Mesendoderm (in vitro differentiated cells): ENCODE measurements around the gene AGAP1.

Source experiments
- DNase-seq: peaks from one replicate; pipeline ENCODE4 v3.0.0; 2013
- H2AK5ac ChIP-seq: 2 replicates; pipeline ENCODE4 v1.6.1; 2013; ENCODE audit warnings: low read length, inconsistent platforms
- H2BK120ac ChIP-seq: 2 replicates; pipeline ENCODE4 v1.6.1; 2013; ENCODE audit warnings: low read depth, mild to moderate bottlenecking, low read length, moderate library complexity, mixed read lengths
- H2BK15ac ChIP-seq: replicated peaks from 2 replicates; pipeline ENCODE4 v1.6.1; 2013; ENCODE audit warnings: low read depth, mild to moderate bottlenecking, moderate library complexity
- H2BK5ac ChIP-seq: 2 replicates; pipeline ENCODE4 v1.6.1; 2013; ENCODE audit warnings: low read length, inconsistent platforms
- H3K18ac ChIP-seq: 2 replicates; pipeline ENCODE4 v1.6.1; 2013; ENCODE audit warnings: mild to moderate bottlenecking, low read length, mixed read lengths
- H3K23ac ChIP-seq: one replicate; pipeline ENCODE4 v1.6.1; 2013; ENCODE audit warnings: low read length
- H3K27ac ChIP-seq: 2 replicates; pipeline ENCODE4 v1.5.1; 2013; ENCODE audit warnings: low read depth, mild to moderate bottlenecking, inconsistent platforms, low read length, moderate library complexity
- H3K27me3 ChIP-seq: 2 replicates; pipeline ENCODE4 v1.6.1; 2013; ENCODE audit warnings: low read length, control low read depth, mild to moderate bottlenecking, inconsistent platforms; ENCODE audit not compliant: insufficient read depth, poor library complexity
- H3K36me3 ChIP-seq: 2 replicates; pipeline ENCODE4 v1.6.1; 2013; ENCODE audit warnings: low read length, inconsistent platforms; ENCODE audit not compliant: control insufficient read depth, insufficient read depth
- H3K4ac ChIP-seq: one replicate; pipeline ENCODE4 v1.6.1; 2013; ENCODE audit warnings: low read depth, mild to moderate bottlenecking, low read length, moderate library complexity
- H3K4me1 ChIP-seq: 2 replicates; pipeline ENCODE4 v1.6.1; 2013; ENCODE audit warnings: low read depth, low read length, inconsistent platforms; ENCODE audit not compliant: control insufficient read depth
- H3K4me2 ChIP-seq: 2 replicates; pipeline ENCODE4 v1.6.1; 2013; ENCODE audit warnings: low read length
- H3K4me3 ChIP-seq: 2 replicates; pipeline ENCODE4 v1.5.1; 2013; ENCODE audit warnings: mild to moderate bottlenecking, low read length
- H3K56ac ChIP-seq: one replicate; pipeline ENCODE4 v1.6.1; 2013; ENCODE audit warnings: low read length
- H3K79me1 ChIP-seq: 2 replicates; pipeline ENCODE4 v1.6.1; 2013; ENCODE audit warnings: low read length, inconsistent platforms
- H3K79me2 ChIP-seq: 2 replicates; pipeline ENCODE4 v1.6.1; 2013; ENCODE audit warnings: mild to moderate bottlenecking, low read length; ENCODE audit not compliant: control insufficient read depth, insufficient read depth
- H3K9ac ChIP-seq: 2 replicates; pipeline ENCODE4 v1.6.1; 2013; ENCODE audit warnings: low read length, inconsistent platforms
- H4K5ac ChIP-seq: one replicate; pipeline ENCODE4 v1.6.1; 2013; ENCODE audit warnings: low read length
- H4K8ac ChIP-seq: one replicate; pipeline ENCODE4 v1.6.1; 2013; ENCODE audit warnings: low read depth, mild to moderate bottlenecking, control low read depth, low read length, moderate library complexity
- WGBS: extraction: QIAGEN DNeasy Blood & Tissue Kit; methylation state at CpG from one replicate; pipeline ENCODE4 v1.1.7; 2013; ENCODE audit warnings: low lambda C conversion rate, missing lambda C conversion rate; ENCODE audit not compliant: insufficient coverage; ENCODE audit errors: extremely low coverage; 5-methylcytosine and 5-hydroxymethylcytosine counted together

Gene AGAP1

GRCh38 chr2:236046715-236047114, 552.9 kb downstream of the AGAP1 start:
- Histone ChIP-seq H3K4me1 (no peaks in the 10 kb centered on the region), H4K8ac (no peak overlapping the region), H2BK5ac (no peak overlapping the region), H3K36me3 (no peaks in the 10 kb centered on the region), H4K5ac (no peak overlapping the region), H3K18ac (no peak overlapping the region), H3K9ac (no peak overlapping the region), H3K27ac (no peak overlapping the region), H2BK120ac (no peak overlapping the region), H2BK15ac (no peak overlapping the region), H3K23ac (no peak overlapping the region), H3K4me2 (no peak overlapping the region), H2AK5ac (no peak overlapping the region), H3K79me2 (no peaks in the 10 kb centered on the region), H3K4ac (no peak overlapping the region), H3K79me1 (no peaks in the 10 kb centered on the region), H3K56ac (no peak overlapping the region), H3K27me3 (no peaks in the 10 kb centered on the region), H3K4me3 (no peak overlapping the region)
- DNase-seq = no peak
- WGBS = no CpG with 5 or more reads among the region's 3 CpGs

- Histone ChIP-seq H2AK5ac (no peak overlapping the region), H3K27me3 (no peaks in the 10 kb centered on the region), H3K36me3 (no peaks in the 10 kb centered on the region), H3K4me3 (no peak overlapping the region), H3K23ac (no peak overlapping the region), H3K4me2 (no peak overlapping the region), H4K8ac (no peak overlapping the region), H3K27ac (no peak overlapping the region), H3K9ac (no peak overlapping the region), H2BK15ac (no peak overlapping the region), H2BK120ac (no peak overlapping the region), H2BK5ac (no peak overlapping the region), H3K56ac (no peak overlapping the region), H3K79me2 (no peaks in the 10 kb centered on the region), H4K5ac (no peak overlapping the region), H3K18ac (no peak overlapping the region), H3K4ac (no peak overlapping the region), H3K79me1 (no peaks in the 10 kb centered on the region), H3K4me1 (no peaks in the 10 kb centered on the region)
- no CpG with 5 or more reads among the region's 10 CpGs for WGBS
- DNase-seq = no peak
Measured at GRCh38 chr2:236047176-236047575, 553.3 kb downstream of the AGAP1 start.

GRCh38 chr2:236047886-236048540, 554.2 kb downstream of the AGAP1 start:
- Histone ChIP-seq H3K79me1 (no peaks in the 10 kb centered on the region), H2BK5ac (no peak overlapping the region), H3K4ac (no peak overlapping the region), H3K9ac (no peak overlapping the region), H3K56ac (no peak overlapping the region), H2BK120ac (no peak overlapping the region), H2BK15ac (no peak overlapping the region), H3K27ac (no peak overlapping the region), H3K23ac (no peak overlapping the region), H3K18ac (no peak overlapping the region), H3K4me1 (no peaks in the 10 kb centered on the region), H3K36me3 (no peaks in the 10 kb centered on the region), H4K5ac (no peak overlapping the region), H4K8ac (no peak overlapping the region), H3K79me2 (no peaks in the 10 kb centered on the region), H3K4me3 (no peak overlapping the region), H3K4me2 (no peak overlapping the region), H2AK5ac (no peak overlapping the region), H3K27me3 (no peaks in the 10 kb centered on the region)
- no peak for DNase-seq
- WGBS = no CpG with 5 or more reads among the region's 10 CpGs

GRCh38 chr2:236049981-236050380, 556.1 kb downstream of the AGAP1 start:
- Histone ChIP-seq H3K4me1 (peaks cover 8% of the 10 kb centered on the region), H3K56ac (no peak overlapping the region), H3K4me2 (no peak overlapping the region), H3K23ac (no peak overlapping the region), H3K27ac (no peak overlapping the region), H4K5ac (no peak overlapping the region), H3K79me2 (no peaks in the 10 kb centered on the region), H3K4me3 (no peak overlapping the region), H3K27me3 (no peaks in the 10 kb centered on the region), H3K79me1 (no peaks in the 10 kb centered on the region), H3K4ac (no peak overlapping the region), H3K18ac (no peak overlapping the region), H2BK15ac (no peak overlapping the region), H3K9ac (no peak overlapping the region), H2BK5ac (no peak overlapping the region), H2AK5ac (no peak overlapping the region), H2BK120ac (no peak overlapping the region), H4K8ac (no peak overlapping the region), H3K36me3 (no peaks in the 10 kb centered on the region)
- WGBS = no CpG with 5 or more reads among the region's 8 CpGs
- no peak for DNase-seq

- H2BK5ac ChIP-seq = no peak overlapping the region
- no peak overlapping the region for H4K8ac ChIP-seq
- H2BK120ac ChIP-seq = no peak overlapping the region
- peaks cover 8% of the 10 kb centered on the region for H3K4me1 ChIP-seq
- no peak overlapping the region for H4K5ac ChIP-seq
- no peak overlapping the region for H3K23ac ChIP-seq
- no peak overlapping the region for H3K9ac ChIP-seq
- no peak overlapping the region for H3K27ac ChIP-seq
- H2BK15ac ChIP-seq = no peak overlapping the region
- DNase-seq = no peak
- H3K79me2 ChIP-seq = no peaks in the 10 kb centered on the region
- H3K4me2 ChIP-seq = no peak overlapping the region
- H2AK5ac ChIP-seq = no peak overlapping the region
- no peak overlapping the region for H3K56ac ChIP-seq
- no peaks in the 10 kb centered on the region for H3K27me3 ChIP-seq
- no peaks in the 10 kb centered on the region for H3K36me3 ChIP-seq
- no peak overlapping the region for H3K18ac ChIP-seq
- H3K4me3 ChIP-seq = no peak overlapping the region
- no CpG with 5 or more reads among the region's 10 CpGs for WGBS
- H3K79me1 ChIP-seq = no peaks in the 10 kb centered on the region
- H3K4ac ChIP-seq = no peak overlapping the region
Measured at GRCh38 chr2:236051351-236051750, 557.5 kb downstream of the AGAP1 start.

GRCh38 chr2:236051806-236052205, 558.0 kb downstream of the AGAP1 start:
- Histone ChIP-seq H3K27ac (no peak overlapping the region), H4K8ac (no peak overlapping the region), H3K4me1 (peaks cover 8% of the 10 kb centered on the region), H3K4me2 (no peak overlapping the region), H2BK5ac (no peak overlapping the region), H4K5ac (no peak overlapping the region), H3K18ac (no peak overlapping the region), H3K56ac (no peak overlapping the region), H3K4me3 (no peak overlapping the region), H3K79me1 (no peaks in the 10 kb centered on the region), H3K9ac (no peak overlapping the region), H2AK5ac (no peak overlapping the region), H2BK15ac (no peak overlapping the region), H3K4ac (no peak overlapping the region), H3K27me3 (no peaks in the 10 kb centered on the region), H2BK120ac (no peak overlapping the region), H3K79me2 (no peaks in the 10 kb centered on the region), H3K23ac (no peak overlapping the region), H3K36me3 (no peaks in the 10 kb centered on the region)
- DNase-seq = no peak
- no CpG with 5 or more reads among the region's 11 CpGs for WGBS
